ENCODE measurements around the gene CYB5RL. TPM values are rescaled to one million over a fixed set of nuclear protein-coding genes. Genes with fewer than 3 reads are reported as not detected.

CYB5RL gene
- total RNA-seq, 2 donors from 2014 or later, result 7.1 to 12.0 TPM

- DNase-seq (ENCODE audit: low spot score) (no peak), ATAC-seq (no peak)
- no peaks in the 10 kb centered on the region for H3K27me3 Mint-ChIP-seq
- no peaks in the 10 kb centered on the region for H3K4me1 Mint-ChIP-seq (ENCODE audit: low read depth in 2 of 2)
- no peaks in the 10 kb centered on the region for H3K36me3 Mint-ChIP-seq
- no peak overlapping the region for H3K4me3 Mint-ChIP-seq
- no peak overlapping the region for H3K27ac Mint-ChIP-seq
- H3K9me3 Mint-ChIP-seq, result no peaks in the 10 kb centered on the region
These were observed 9.3 kb downstream of the CYB5RL start for GRCh38 chr1:54190526-54190925.

DNA sequence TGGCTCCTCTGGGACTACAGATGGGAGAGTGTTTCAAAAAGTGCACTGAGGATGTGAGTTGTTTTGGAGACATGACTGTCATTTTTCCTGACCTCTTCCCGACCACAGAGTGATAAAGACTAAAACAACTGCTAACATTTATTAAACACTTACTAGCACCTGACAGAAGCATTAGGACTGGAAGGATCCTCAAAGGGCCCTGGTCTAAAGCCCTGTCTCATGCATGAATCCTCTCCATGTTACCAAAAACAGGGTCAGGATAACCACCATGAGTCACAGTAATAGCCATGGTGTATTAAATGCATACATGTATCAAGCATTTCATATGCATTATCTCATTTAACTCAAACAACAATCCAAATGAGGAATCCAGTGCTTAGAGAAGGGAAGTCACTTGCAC is 11.5 kb downstream of the CYB5RL start:
- Mint-ChIP-seq H3K4me1 (ENCODE audit: low read depth in 2 of 2) (no peaks in the 10 kb centered on the region), H3K4me3 (no peak overlapping the region), H3K27ac (no peak overlapping the region), H3K36me3 (no peaks in the 10 kb centered on the region), H3K9me3 (no peaks in the 10 kb centered on the region), H3K27me3 (no peaks in the 10 kb centered on the region)
- no peak for DNase-seq (ENCODE audit: low spot score)
- ATAC-seq, result no peak

- Mint-ChIP-seq H3K4me3 (no peak overlapping the region), H3K27ac (no peak overlapping the region), H3K4me1 (ENCODE audit: low read depth in 2 of 2) (peaks cover 0 to 6% of the 10 kb centered on the region in 2 donors), H3K36me3 (no peaks in the 10 kb centered on the region), H3K27me3 (no peaks in the 10 kb centered on the region), H3K9me3 (no peaks in the 10 kb centered on the region)
- no peak for ATAC-seq
- DNase-seq (ENCODE audit: low spot score), result no peak
These were observed 13.8 kb downstream of the CYB5RL start for GRCh38 chr1:54186056-54186455.

DNA sequence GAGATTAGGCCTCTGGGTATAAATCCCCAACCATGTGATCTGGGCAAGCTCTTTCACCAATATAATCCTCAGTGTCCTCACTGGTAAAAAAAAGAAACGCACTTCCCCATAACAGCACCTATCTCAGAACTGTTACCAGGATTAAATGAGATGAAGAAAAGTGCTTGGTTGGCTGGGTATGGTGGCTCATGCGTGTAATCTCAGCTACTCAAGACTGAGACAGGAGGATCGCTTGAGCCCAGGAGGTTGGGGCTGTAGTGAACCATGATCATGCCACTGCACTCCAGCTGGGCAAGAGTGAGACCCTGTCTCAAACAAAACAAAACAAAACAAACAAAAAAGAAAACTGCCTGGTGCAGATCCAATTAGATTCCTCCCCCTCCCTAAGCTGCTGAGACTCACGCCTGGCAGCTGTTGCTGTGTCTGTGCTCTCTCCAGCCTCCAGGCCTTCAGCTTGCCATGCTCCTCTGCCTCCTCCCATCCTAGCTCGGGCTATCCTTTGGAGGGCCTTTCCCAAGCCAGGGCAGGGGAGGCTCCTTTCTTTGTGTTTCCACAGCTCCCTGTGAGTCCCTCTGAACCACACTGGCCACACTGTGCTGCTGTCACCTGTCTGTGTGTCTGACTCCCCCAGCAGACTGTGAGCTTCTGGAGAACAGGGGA is 19.0 kb downstream of the CYB5RL start:
- DNase-seq (ENCODE audit: low spot score), result no peak
- Mint-ChIP-seq H3K9me3 (no peaks in the 10 kb centered on the region), H3K27me3 (no peaks in the 10 kb centered on the region), H3K4me3 (no peak overlapping the region), H3K36me3 (no peaks in the 10 kb centered on the region), H3K4me1 (ENCODE audit: low read depth in 2 of 2) (peaks cover 0 to 6% of the 10 kb centered on the region in 2 donors), H3K27ac (no peak overlapping the region)
- ATAC-seq, result no peak

DNA sequence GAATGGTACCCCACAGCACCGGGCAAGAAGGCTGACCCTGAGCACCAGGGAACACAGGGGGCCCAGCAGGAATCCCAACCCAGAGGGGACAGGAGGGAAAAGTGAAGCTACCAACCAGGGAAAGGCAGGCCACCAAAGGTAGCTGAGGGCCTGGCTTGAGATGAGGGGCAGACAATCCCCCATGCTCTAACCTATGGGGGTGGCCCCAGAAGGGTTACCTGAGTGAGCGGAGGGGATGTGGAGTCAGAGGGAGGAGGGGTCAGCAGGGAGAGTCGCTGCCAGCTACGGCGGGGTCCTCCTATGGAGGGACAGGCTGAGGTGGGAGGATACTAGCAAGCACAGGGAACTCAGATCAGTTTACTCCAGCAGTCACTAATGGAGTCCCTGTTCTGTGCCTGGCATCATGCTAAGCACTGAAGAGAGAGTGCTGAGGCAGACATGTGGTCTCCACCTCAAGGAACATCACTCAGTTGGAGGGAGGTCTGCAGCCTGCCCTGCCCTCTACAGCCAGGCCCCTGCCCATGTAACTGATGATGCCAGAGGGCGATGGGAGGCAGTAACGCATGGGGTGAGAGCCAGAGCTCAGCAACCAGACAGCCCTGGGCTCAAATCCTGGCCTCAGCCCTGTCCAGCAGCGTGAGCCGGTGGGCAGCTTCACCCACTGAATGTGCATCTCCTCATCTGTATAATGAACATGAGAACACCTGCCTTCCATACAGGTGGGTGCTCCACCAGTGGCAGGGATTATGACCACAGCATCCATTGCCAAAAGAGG is 21.3 kb downstream of the CYB5RL start:
- Mint-ChIP-seq H3K27me3 (no peaks in the 10 kb centered on the region), H3K4me1 (ENCODE audit: low read depth in 2 of 2) (peaks cover 0 to 6% of the 10 kb centered on the region in 2 donors), H3K36me3 (no peaks in the 10 kb centered on the region), H3K4me3 (no peak overlapping the region), H3K27ac (no peak overlapping the region), H3K9me3 (no peaks in the 10 kb centered on the region)
- DNase-seq (ENCODE audit: low spot score), result no peak
- ATAC-seq, result peak in 1 of 2 donors; percentile 4

DNA sequence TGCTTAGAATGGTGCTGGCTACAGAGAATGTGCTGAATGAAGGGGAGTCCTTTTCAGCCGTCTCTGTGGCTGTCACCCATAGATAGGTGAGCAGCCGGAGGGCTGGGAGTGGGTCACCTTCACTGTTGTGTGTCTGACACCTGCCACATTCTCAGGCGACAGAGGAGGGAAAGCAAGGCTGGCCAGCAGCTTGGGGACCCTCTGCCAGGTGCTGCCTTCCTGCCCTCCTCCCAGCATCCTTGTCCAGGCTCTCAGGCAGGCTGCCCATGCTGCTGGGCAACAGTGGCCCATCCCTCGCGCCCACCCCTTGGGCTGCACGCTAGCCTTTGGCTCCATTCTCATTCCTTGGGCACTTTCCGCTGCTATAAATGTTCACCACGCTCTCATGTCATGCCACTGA is 22.1 kb downstream of the CYB5RL start:
- H3K4me1 Mint-ChIP-seq (ENCODE audit: low read depth in 2 of 2), result peaks cover 0 to 6% of the 10 kb centered on the region in 2 donors
- H3K36me3 Mint-ChIP-seq, result no peaks in the 10 kb centered on the region
- H3K27ac Mint-ChIP-seq, result no peak overlapping the region
- ATAC-seq (no peak), DNase-seq (ENCODE audit: low spot score) (no peak)
- H3K9me3 Mint-ChIP-seq, result no peaks in the 10 kb centered on the region
- H3K27me3 Mint-ChIP-seq, result no peaks in the 10 kb centered on the region
- no peak overlapping the region for H3K4me3 Mint-ChIP-seq

GRCh38 chr1:54176621-54177327 is 23.1 kb downstream of the CYB5RL start:
- Mint-ChIP-seq H3K4me1 (ENCODE audit: low read depth in 2 of 2) (peaks cover 0 to 5% of the 10 kb centered on the region in 2 donors), H3K27ac (no peak overlapping the region), H3K27me3 (no peaks in the 10 kb centered on the region), H3K36me3 (no peaks in the 10 kb centered on the region), H3K9me3 (no peaks in the 10 kb centered on the region), H3K4me3 (no peak overlapping the region)
- no peak for DNase-seq (ENCODE audit: low spot score)
- no peak for ATAC-seq

DNA sequence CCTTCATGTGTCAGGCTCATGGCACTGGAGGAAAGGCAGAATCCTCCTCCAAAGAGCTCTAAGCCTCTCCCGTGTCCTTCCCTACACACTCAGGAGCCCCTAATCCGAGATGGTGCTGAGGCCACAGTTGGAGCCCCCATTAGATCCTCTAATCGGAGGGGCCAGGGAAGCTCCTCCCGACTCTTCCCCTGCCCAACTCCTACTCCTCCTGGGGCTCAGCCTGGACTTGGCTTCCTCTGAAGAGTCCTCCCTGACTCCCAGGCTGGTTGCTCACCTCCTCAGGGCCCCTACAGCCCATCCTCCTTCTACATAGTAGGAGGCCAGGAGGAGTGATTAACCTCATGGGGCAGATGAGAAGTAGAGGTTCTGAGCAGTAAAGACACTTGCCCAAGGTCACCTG is 25.7 kb downstream of the CYB5RL start:
- ATAC-seq (no peak), DNase-seq (ENCODE audit: low spot score) (no peak)
- Mint-ChIP-seq H3K36me3 (no peaks in the 10 kb centered on the region), H3K27ac (no peak overlapping the region), H3K4me1 (ENCODE audit: low read depth in 2 of 2) (no peaks in the 10 kb centered on the region), H3K27me3 (no peaks in the 10 kb centered on the region), H3K4me3 (no peak overlapping the region), H3K9me3 (no peaks in the 10 kb centered on the region)

DNA sequence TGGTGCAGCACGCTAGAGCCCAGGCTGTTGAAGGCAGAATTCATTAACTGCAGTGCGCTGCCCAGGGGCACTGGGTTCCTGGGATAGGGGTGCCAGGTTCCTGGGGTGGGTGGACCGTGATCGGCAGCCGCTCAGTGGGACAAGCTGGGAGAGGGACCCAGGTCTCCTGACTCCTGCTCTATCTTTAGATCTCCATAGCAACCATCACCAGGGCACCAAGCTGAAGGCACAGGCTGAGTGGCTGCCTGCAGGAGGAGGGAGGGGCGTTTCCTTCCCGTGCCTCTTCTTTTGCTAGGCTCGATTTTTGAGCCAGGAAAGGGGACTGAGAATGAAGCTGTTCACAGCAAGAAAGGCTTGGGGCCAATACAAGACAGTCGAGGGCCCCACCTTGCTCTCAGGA is 26.1 kb downstream of the CYB5RL start:
- no peaks in the 10 kb centered on the region for H3K9me3 Mint-ChIP-seq
- no peak overlapping the region for H3K27ac Mint-ChIP-seq
- H3K4me3 Mint-ChIP-seq, result no peak overlapping the region

GRCh38 chr1:54172614-54173599 is 26.9 kb downstream of the CYB5RL start:
- Mint-ChIP-seq H3K27me3 (no peaks in the 10 kb centered on the region), H3K4me1 (ENCODE audit: low read depth in 2 of 2) (no peaks in the 10 kb centered on the region), H3K9me3 (no peaks in the 10 kb centered on the region), H3K27ac (peak overlapping the region in 1 of 2 donors; percentile 37), H3K4me3 (no peak overlapping the region), H3K36me3 (no peaks in the 10 kb centered on the region)
- ATAC-seq (no peak), DNase-seq (ENCODE audit: low spot score) (no peak)

More for the DNA sequence above, 26.1 kb downstream of the CYB5RL start:
- Mint-ChIP-seq H3K36me3 (no peaks in the 10 kb centered on the region), H3K27me3 (no peaks in the 10 kb centered on the region), H3K4me1 (ENCODE audit: low read depth in 2 of 2) (no peaks in the 10 kb centered on the region)
- DNase-seq (ENCODE audit: low spot score), result no peak
- ATAC-seq, result no peak

- no peaks in the 10 kb centered on the region for H3K36me3 Mint-ChIP-seq
- no peak overlapping the region for H3K4me3 Mint-ChIP-seq
- no peaks in the 10 kb centered on the region for H3K9me3 Mint-ChIP-seq
- no peaks in the 10 kb centered on the region for H3K27me3 Mint-ChIP-seq
- no peaks in the 10 kb centered on the region for H3K4me1 Mint-ChIP-seq (ENCODE audit: low read depth in 2 of 2)
- no peak for ATAC-seq
- no peak overlapping the region for H3K27ac Mint-ChIP-seq
- DNase-seq (ENCODE audit: low spot score), result no peak
These were observed 28.2 kb downstream of the CYB5RL start for GRCh38 chr1:54171606-54172005.

DNA sequence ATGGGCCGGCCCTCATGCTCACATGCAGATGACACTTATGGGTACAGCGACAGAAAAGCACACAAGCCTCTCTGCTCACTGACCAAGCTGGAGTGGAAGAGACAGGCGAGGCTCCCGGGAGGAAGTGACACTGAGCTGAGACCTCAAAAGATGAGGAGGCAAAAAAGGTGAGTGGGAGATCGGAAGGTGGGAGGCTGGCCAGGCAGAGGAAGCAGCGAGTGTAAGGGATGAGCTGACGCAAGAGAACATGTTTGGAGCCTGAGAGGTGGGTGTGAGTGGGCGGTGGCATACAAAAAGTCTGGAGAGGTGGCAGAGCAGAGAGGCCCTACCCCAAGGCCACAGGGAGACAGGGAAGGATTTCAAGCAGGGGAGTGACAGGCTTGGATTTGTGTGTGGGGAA is 28.8 kb downstream of the CYB5RL start:
- ATAC-seq (no peak), DNase-seq (ENCODE audit: low spot score) (no peak)
- H3K9me3 Mint-ChIP-seq, result no peaks in the 10 kb centered on the region
- no peak overlapping the region for H3K27ac Mint-ChIP-seq
- H3K4me1 Mint-ChIP-seq (ENCODE audit: low read depth in 2 of 2), result no peaks in the 10 kb centered on the region
- H3K4me3 Mint-ChIP-seq, result no peak overlapping the region
- no peaks in the 10 kb centered on the region for H3K27me3 Mint-ChIP-seq
- no peaks in the 10 kb centered on the region for H3K36me3 Mint-ChIP-seq

- no peaks in the 10 kb centered on the region for H3K4me1 Mint-ChIP-seq (ENCODE audit: low read depth in 2 of 2)
- H3K36me3 Mint-ChIP-seq, result no peaks in the 10 kb centered on the region
- H3K9me3 Mint-ChIP-seq, result no peaks in the 10 kb centered on the region
These were observed 30.8 kb downstream of the CYB5RL start for GRCh38 chr1:54169068-54169467.

More at GRCh38 chr1:54169068-54169467, 30.8 kb downstream of the CYB5RL start:
- Mint-ChIP-seq H3K4me3 (no peak overlapping the region), H3K27ac (no peak overlapping the region), H3K27me3 (no peaks in the 10 kb centered on the region)
- ATAC-seq (no peak), DNase-seq (ENCODE audit: low spot score) (no peak)
